ENCODE data around the gene EPHB2. TPM values are rescaled to one million over a fixed set of nuclear protein-coding genes. Genes with fewer than 3 reads are reported as not detected.

Gene EPHB2
- total and polyA plus RNA-seq, 2 of the 8 experiments (the other 6 are each of a cell fraction or from before 2014, with no cell fraction given): 15.8 to 17.2 TPM

DNA sequence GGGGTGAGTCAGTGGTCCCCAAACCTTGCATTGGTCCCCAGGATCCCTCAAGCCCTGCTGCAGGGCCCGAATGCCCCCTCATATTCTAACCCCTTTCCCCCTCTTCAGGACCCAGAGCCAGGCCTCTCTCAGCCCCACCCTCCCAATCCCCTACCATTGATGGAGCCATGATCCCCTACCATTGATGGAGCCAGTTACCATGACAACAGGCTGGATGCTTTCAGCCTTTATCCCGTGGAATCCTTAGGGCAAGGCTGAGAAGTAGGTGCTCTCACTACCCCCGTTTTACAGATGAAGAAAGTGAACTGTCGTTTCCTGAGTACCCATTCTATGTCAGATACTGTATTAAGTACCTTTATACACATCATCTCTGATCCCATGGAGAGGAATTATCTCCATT lies 70.8 kb downstream of the EPHB2 start (continued):
- TF ChIP-seq, protein P1, sequence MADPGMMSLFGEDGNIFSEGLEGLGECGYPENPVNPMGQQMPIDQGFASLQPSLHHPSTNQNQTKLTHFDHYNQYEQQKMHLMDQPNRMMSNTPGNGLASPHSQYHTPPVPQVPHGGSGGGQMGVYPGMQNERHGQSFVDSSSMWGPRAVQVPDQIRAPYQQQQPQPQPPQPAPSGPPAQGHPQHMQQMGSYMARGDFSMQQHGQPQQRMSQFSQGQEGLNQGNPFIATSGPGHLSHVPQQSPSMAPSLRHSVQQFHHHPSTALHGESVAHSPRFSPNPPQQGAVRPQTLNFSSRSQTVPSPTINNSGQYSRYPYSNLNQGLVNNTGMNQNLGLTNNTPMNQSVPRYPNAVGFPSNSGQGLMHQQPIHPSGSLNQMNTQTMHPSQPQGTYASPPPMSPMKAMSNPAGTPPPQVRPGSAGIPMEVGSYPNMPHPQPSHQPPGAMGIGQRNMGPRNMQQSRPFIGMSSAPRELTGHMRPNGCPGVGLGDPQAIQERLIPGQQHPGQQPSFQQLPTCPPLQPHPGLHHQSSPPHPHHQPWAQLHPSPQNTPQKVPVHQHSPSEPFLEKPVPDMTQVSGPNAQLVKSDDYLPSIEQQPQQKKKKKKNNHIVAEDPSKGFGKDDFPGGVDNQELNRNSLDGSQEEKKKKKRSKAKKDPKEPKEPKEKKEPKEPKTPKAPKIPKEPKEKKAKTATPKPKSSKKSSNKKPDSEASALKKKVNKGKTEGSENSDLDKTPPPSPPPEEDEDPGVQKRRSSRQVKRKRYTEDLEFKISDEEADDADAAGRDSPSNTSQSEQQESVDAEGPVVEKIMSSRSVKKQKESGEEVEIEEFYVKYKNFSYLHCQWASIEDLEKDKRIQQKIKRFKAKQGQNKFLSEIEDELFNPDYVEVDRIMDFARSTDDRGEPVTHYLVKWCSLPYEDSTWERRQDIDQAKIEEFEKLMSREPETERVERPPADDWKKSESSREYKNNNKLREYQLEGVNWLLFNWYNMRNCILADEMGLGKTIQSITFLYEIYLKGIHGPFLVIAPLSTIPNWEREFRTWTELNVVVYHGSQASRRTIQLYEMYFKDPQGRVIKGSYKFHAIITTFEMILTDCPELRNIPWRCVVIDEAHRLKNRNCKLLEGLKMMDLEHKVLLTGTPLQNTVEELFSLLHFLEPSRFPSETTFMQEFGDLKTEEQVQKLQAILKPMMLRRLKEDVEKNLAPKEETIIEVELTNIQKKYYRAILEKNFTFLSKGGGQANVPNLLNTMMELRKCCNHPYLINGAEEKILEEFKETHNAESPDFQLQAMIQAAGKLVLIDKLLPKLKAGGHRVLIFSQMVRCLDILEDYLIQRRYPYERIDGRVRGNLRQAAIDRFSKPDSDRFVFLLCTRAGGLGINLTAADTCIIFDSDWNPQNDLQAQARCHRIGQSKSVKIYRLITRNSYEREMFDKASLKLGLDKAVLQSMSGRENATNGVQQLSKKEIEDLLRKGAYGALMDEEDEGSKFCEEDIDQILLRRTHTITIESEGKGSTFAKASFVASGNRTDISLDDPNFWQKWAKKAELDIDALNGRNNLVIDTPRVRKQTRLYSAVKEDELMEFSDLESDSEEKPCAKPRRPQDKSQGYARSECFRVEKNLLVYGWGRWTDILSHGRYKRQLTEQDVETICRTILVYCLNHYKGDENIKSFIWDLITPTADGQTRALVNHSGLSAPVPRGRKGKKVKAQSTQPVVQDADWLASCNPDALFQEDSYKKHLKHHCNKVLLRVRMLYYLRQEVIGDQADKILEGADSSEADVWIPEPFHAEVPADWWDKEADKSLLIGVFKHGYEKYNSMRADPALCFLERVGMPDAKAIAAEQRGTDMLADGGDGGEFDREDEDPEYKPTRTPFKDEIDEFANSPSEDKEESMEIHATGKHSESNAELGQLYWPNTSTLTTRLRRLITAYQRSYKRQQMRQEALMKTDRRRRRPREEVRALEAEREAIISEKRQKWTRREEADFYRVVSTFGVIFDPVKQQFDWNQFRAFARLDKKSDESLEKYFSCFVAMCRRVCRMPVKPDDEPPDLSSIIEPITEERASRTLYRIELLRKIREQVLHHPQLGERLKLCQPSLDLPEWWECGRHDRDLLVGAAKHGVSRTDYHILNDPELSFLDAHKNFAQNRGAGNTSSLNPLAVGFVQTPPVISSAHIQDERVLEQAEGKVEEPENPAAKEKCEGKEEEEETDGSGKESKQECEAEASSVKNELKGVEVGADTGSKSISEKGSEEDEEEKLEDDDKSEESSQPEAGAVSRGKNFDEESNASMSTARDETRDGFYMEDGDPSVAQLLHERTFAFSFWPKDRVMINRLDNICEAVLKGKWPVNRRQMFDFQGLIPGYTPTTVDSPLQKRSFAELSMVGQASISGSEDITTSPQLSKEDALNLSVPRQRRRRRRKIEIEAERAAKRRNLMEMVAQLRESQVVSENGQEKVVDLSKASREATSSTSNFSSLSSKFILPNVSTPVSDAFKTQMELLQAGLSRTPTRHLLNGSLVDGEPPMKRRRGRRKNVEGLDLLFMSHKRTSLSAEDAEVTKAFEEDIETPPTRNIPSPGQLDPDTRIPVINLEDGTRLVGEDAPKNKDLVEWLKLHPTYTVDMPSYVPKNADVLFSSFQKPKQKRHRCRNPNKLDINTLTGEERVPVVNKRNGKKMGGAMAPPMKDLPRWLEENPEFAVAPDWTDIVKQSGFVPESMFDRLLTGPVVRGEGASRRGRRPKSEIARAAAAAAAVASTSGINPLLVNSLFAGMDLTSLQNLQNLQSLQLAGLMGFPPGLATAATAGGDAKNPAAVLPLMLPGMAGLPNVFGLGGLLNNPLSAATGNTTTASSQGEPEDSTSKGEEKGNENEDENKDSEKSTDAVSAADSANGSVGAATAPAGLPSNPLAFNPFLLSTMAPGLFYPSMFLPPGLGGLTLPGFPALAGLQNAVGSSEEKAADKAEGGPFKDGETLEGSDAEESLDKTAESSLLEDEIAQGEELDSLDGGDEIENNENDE (IDR thresholded peaks at IDR 0.05; ENCODE audit: insufficient replicate concordance, low read length): no peak
- TF ChIP-seq ATF3 (IDR thresholded peaks at IDR 0.05; ENCODE audit: insufficient read depth, low read depth, low read length) (no peak), TAF7 (optimal IDR thresholded peaks at IDR 0.05; ENCODE audit: borderline replicate concordance, low read depth, low read length) (no peak), SIX5 (IDR thresholded peaks at IDR 0.05; ENCODE audit: low read depth, low read length) (no peak), TAF1 (IDR thresholded peaks at IDR 0.05; ENCODE audit: low read depth, low read length) (no peak), CHD1 (IDR thresholded peaks at IDR 0.05; ENCODE audit: low read depth, low read length) (no peak)
- TF ChIP-seq, protein P2, sequence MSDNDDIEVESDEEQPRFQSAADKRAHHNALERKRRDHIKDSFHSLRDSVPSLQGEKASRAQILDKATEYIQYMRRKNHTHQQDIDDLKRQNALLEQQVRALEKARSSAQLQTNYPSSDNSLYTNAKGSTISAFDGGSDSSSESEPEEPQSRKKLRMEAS (IDR thresholded peaks at IDR 0.05): no peak
- TF ChIP-seq, protein P3, sequence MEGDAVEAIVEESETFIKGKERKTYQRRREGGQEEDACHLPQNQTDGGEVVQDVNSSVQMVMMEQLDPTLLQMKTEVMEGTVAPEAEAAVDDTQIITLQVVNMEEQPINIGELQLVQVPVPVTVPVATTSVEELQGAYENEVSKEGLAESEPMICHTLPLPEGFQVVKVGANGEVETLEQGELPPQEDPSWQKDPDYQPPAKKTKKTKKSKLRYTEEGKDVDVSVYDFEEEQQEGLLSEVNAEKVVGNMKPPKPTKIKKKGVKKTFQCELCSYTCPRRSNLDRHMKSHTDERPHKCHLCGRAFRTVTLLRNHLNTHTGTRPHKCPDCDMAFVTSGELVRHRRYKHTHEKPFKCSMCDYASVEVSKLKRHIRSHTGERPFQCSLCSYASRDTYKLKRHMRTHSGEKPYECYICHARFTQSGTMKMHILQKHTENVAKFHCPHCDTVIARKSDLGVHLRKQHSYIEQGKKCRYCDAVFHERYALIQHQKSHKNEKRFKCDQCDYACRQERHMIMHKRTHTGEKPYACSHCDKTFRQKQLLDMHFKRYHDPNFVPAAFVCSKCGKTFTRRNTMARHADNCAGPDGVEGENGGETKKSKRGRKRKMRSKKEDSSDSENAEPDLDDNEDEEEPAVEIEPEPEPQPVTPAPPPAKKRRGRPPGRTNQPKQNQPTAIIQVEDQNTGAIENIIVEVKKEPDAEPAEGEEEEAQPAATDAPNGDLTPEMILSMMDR (IDR thresholded peaks at IDR 0.05; ENCODE audit: control extremely low read depth in 1 of 3, insufficient read depth in 1 of 3, low read depth in 1 of 3, low read length in 3 of 3): no peak
